ENCODE data around the gene NPFF. TPM values are rescaled to one million over a fixed set of nuclear protein-coding genes. Genes with fewer than 3 reads are reported as not detected.

NPFF gene
- total RNA-seq, 1 experiment from 2014 or later = 0.59 TPM

GRCh38 chr12:53489242-53489864 lies 17.9 kb downstream of the NPFF start (continued):
- TF ChIP-seq STAT6 (CRISPR knock-in tag; conservative IDR thresholded peaks at IDR 0.05; ENCODE audit: low read depth) (no peak), JUN (CRISPR knock-in tag; IDR thresholded peaks at IDR 0.05) (no peak)

GRCh38 chr12:53486736-53487487 lies 20.4 kb downstream of the NPFF start:
- Mint-ChIP-seq H3K36me3 (peaks cover 28% of the 10 kb centered on the region), H3K27me3 (ENCODE audit: low read depth) (no peaks in the 10 kb centered on the region), H3K27ac (no peak overlapping the region), H3K9me3 (no peaks in the 10 kb centered on the region), H3K4me3 (no peak overlapping the region), H3K4me1 (peaks cover 9% of the 10 kb centered on the region)
- no peak for ATAC-seq
- peak; percentile 4 for DNase-seq (ENCODE audit: low spot score)
- TF ChIP-seq CBFB (CRISPR knock-in tag; IDR thresholded peaks at IDR 0.05; ENCODE audit: low read depth) (no peak), GABPB1 (CRISPR knock-in tag; IDR thresholded peaks at IDR 0.05) (0 out of 2 replicates have a peak, but pooled peaks have one; percentile 13)
- CTCF ChIA-PET = no interaction called here
- POLR2A ChIA-PET = interaction anchor here (1.2 kb wide), 1 partner anchor 14 kb away, joined by 3 read pairs; no protein-coding TSS in a partner anchor

GRCh38 chr12:53485955-53486735 lies 21.1 kb downstream of the NPFF start:
- ChIA-PET CTCF (no interaction called here), POLR2A (interaction anchor here (1.2 kb wide), 1 partner anchor 14 kb away, joined by 3 read pairs; no protein-coding TSS in a partner anchor)
- H3K4me3 Mint-ChIP-seq = no peak overlapping the region
- no peak for ATAC-seq
- H3K27ac Mint-ChIP-seq = no peak overlapping the region
- peaks cover 9% of the 10 kb centered on the region for H3K4me1 Mint-ChIP-seq
- no peak for DNase-seq (ENCODE audit: low spot score)
- H3K9me3 Mint-ChIP-seq = no peaks in the 10 kb centered on the region
- H3K36me3 Mint-ChIP-seq = peaks cover 31% of the 10 kb centered on the region
- TF ChIP-seq NFYB (CRISPR knock-in tag; conservative IDR thresholded peaks at IDR 0.05; ENCODE audit: low read depth) (no peak), NFATC4 (CRISPR knock-in tag; IDR thresholded peaks at IDR 0.05) (no peak), ZNF396 (CRISPR knock-in tag; IDR thresholded peaks at IDR 0.05; ENCODE audit: borderline replicate concordance) (no peak), PREB (CRISPR knock-in tag; IDR thresholded peaks at IDR 0.05; ENCODE audit: borderline replicate concordance) (no peak), USF2 (CRISPR knock-in tag; IDR thresholded peaks at IDR 0.05) (no peak), NR1H2 (CRISPR knock-in tag; IDR thresholded peaks at IDR 0.05) (no peak), FOXP1 (CRISPR knock-in tag; IDR thresholded peaks at IDR 0.05; ENCODE audit: borderline replicate concordance) (no peak), NR2C2 (CRISPR knock-in tag; IDR thresholded peaks at IDR 0.05) (no peak), CREB1 (CRISPR knock-in tag; IDR thresholded peaks at IDR 0.05) (no peak)
- H3K27me3 Mint-ChIP-seq (ENCODE audit: low read depth) = no peaks in the 10 kb centered on the region
